Stimulated activated naive B cell treated with anti-CD40 and anti-IgM and Interleukin-4, amounts not matched to agents 10 μg/mL and 1 μg/mL and 100 μg/mL, for 72 hours (primary cell): ENCODE results near the gene YTHDC1.
"Not testable (repeated sequence)": the region's sequence is repeated elsewhere in the genome, so short reads cannot be mapped to it uniquely, and the experiment has no call there.

ENCODE experiments used
- ATAC-seq, 2 donors: fragments of 150-1000 bp; cut with Tn5 transposase; replicated peaks; 2 replicates each; pipeline ENCODE4 v1.10.0; 2021; ENCODE audit warnings: moderate library complexity in 1 of 2
- DNase-seq: peaks from one replicate; pipeline ENCODE4 v3.0.0; 2021
- H3K27ac Mint-ChIP-seq: one replicate; pipeline ENCODE4 v1.8.0; 2022; ENCODE audit warnings: mild to moderate bottlenecking, mixed read lengths
- H3K27me3 Mint-ChIP-seq, 2 donors: one replicate each; pipeline ENCODE4 v1.8.0; 2022; ENCODE audit warnings: mixed read lengths in 2 of 2
- H3K36me3 Mint-ChIP-seq, 2 donors: one replicate each; pipeline ENCODE4 v1.8.0; 2022; ENCODE audit warnings: mixed read lengths in 2 of 2, mild to moderate bottlenecking in 1 of 2
- H3K4me1 Mint-ChIP-seq, 2 donors: one replicate each; pipeline ENCODE4 v1.8.0; 2022; ENCODE audit warnings: mixed read lengths in 2 of 2, mild to moderate bottlenecking in 1 of 2
- H3K4me3 Mint-ChIP-seq, 2 donors: one replicate each; pipeline ENCODE4 v1.8.0; 2022; ENCODE audit warnings: mild to moderate bottlenecking in 2 of 2, mixed read lengths in 2 of 2, moderate library complexity in 1 of 2
- H3K9me3 Mint-ChIP-seq, 2 donors: one replicate each; pipeline ENCODE4 v1.8.0; 2022; ENCODE audit warnings: mixed read lengths in 2 of 2, mild to moderate bottlenecking in 1 of 2

YTHDC1 gene

DNA sequence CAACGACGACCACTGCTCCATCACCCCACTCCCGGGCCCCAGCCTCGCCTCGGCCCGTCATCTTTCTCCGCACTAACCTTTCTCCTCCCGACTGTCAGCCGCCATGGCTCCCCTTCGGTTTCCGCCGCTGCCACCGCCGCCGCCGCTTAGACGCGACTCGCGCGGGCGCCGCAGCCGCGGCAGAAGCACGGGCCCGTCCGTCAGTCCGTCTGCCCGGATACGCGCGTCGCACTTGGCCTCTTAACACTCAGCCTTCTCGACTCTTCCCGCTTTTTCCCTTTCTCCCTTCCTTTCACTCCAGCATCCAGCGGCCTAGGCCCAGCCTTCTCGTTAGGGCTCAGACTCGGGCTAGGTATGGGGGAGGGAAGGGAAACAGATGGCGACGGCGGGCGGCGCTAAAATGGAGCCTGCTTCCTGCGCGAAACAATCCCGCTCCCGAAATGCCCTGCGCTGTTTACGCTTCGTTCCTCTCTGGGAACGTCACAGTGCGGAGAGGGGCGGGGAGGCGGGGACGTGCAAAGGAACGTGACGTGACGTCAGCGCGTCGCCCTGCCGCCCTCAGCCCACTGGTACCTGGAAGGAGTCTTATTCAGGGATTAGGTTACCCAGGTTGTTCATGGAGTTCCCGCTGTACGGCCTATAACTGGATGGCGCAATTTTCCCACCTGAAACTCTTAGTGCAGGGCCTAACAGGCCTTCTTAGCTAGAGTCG, at the start of gene YTHDC1:
YTHDC1 (minus strand) TSS at position 442 of the 712 bp plus-strand sequence; CDS start at position 105, 337 bp downstream.
- H3K4me3 Mint-ChIP-seq = peak within 1 kb of the TSS; percentile 94 to 100
- peaks cover 13 to 14% of the 10 kb centered on the region in 2 donors for H3K36me3 Mint-ChIP-seq
- no peaks in the 10 kb centered on the region for H3K9me3 Mint-ChIP-seq
- peak; percentile 97 to 98 for ATAC-seq
- peak within 1 kb of the TSS; percentile 98 for H3K27ac Mint-ChIP-seq
- peak; percentile 92 for DNase-seq
- peaks cover 0 to 6% of the 10 kb centered on the region in 2 donors for H3K27me3 Mint-ChIP-seq
- peaks cover 9 to 32% of the 10 kb centered on the region in 2 donors for H3K4me1 Mint-ChIP-seq

GRCh38 chr4:68399306-68399705, 49.4 kb upstream of the YTHDC1 start:
- ATAC-seq (no peak), DNase-seq (no peak)
- Mint-ChIP-seq H3K27ac (no peak overlapping the region), H3K4me1 (no peaks in the 10 kb centered on the region), H3K36me3 (no peaks in the 10 kb centered on the region), H3K9me3 (no peaks in the 10 kb centered on the region), H3K4me3 (no peak overlapping the region), H3K27me3 (peaks cover 3 to 9% of the 10 kb centered on the region in 2 donors)

DNA sequence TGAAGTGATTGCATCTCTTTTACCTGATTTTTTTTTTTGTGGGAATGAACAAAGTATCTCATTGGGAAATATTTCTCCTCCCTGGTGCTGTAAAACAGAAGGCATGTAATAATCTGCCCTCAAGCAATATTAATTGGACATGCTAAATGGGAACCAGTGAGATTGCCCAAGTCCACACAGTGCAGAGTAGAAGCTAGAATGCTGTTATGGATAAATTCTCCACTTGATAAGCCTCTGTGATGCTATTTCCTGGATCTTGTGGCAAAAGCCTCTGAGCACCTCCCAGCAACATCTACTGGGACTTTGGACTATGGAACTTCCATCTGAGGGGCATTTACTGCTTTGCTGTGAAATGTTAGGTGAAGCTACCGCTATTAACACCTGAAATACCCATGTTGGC, 46.9 kb upstream of the YTHDC1 start:
- H3K4me1 Mint-ChIP-seq = no peaks in the 10 kb centered on the region
- no peak overlapping the region for H3K27ac Mint-ChIP-seq
- H3K4me3 Mint-ChIP-seq = no peak overlapping the region
- ATAC-seq (no peak), DNase-seq (no peak)
- no peaks in the 10 kb centered on the region for H3K9me3 Mint-ChIP-seq
- H3K36me3 Mint-ChIP-seq = no peaks in the 10 kb centered on the region
- H3K27me3 Mint-ChIP-seq = peaks cover 5 to 13% of the 10 kb centered on the region in 2 donors

- DNase-seq = no peak
- no peak for ATAC-seq
- no peaks in the 10 kb centered on the region for H3K9me3 Mint-ChIP-seq
- H3K27ac Mint-ChIP-seq = no peak overlapping the region
- H3K27me3 Mint-ChIP-seq = peaks cover 10 to 30% of the 10 kb centered on the region in 2 donors
- no peaks in the 10 kb centered on the region for H3K4me1 Mint-ChIP-seq
- no peak overlapping the region for H3K4me3 Mint-ChIP-seq
- H3K36me3 Mint-ChIP-seq = no peaks in the 10 kb centered on the region
Measured at GRCh38 chr4:68391436-68391835, 41.5 kb upstream of the YTHDC1 start.

GRCh38 chr4:68390205-68390935, 40.5 kb upstream of the YTHDC1 start:
- Mint-ChIP-seq H3K27me3 (peaks cover 17 to 37% of the 10 kb centered on the region in 2 donors), H3K9me3 (no peaks in the 10 kb centered on the region), H3K36me3 (no peaks in the 10 kb centered on the region), H3K4me3 (no peak overlapping the region), H3K4me1 (no peaks in the 10 kb centered on the region), H3K27ac (no peak overlapping the region)
- DNase-seq = no peak
- no peak for ATAC-seq

- not testable (repeated sequence) for ATAC-seq, H3K27ac Mint-ChIP-seq, DNase-seq
Measured at GRCh38 chr4:68389386-68389913, 39.6 kb upstream of the YTHDC1 start.

DNA sequence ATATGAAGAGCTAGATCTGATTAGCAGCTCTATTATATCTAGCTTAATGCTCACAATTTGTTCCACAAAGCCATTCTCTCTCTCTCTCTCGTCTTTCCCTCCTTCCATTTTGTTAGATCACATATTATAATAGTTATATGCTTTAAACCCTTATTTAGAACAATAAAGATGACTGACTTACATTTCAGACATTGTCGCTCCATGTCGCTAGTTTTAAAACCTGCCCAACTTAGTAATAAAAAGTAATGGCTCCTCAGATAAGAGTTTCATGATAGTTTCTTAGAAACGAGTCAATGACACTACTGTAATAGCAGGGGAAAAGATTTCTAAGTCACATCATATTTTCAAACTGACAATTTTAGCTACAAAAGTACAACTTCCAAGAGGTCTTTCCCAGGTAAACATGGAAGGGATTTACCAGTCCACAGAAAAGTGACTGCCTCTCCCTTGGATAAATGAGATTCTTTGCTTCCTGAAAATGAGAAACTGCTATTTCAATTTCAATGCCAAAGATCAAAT, 38.5 kb upstream of the YTHDC1 start:
- H3K4me1 Mint-ChIP-seq = peaks cover 0 to 2% of the 10 kb centered on the region in 2 donors
- H3K27me3 Mint-ChIP-seq = peaks cover 20 to 31% of the 10 kb centered on the region in 2 donors
- ATAC-seq (no peak), DNase-seq (no peak)
- H3K36me3 Mint-ChIP-seq = no peaks in the 10 kb centered on the region
- H3K4me3 Mint-ChIP-seq = no peak overlapping the region
- no peak overlapping the region for H3K27ac Mint-ChIP-seq
- H3K9me3 Mint-ChIP-seq = no peaks in the 10 kb centered on the region

More at GRCh38 chr4:68389386-68389913, 39.6 kb upstream of the YTHDC1 start:
- not testable (repeated sequence) for H3K4me1 Mint-ChIP-seq, H3K9me3 Mint-ChIP-seq, H3K36me3 Mint-ChIP-seq, H3K4me3 Mint-ChIP-seq
- peaks cover 17 to 36% of the 10 kb centered on the region in 2 donors for H3K27me3 Mint-ChIP-seq

DNA sequence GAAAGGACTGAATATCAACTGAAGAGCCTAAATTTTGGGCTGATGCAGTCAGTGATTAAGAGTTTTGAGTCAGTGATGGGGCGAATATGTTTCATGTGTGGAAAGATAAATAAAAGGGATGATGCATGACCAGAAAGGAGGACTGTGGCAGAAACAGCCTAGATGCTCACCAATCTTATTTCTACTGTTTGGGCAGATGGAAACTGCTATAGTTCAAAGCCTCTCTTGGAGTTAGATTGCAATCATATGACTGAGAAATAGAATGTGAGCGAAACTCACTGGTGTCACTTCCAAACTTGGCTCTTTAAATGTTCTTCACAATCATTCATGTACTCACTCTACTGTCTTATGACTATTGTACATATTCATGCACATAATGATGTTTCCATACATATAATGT, 35.4 kb upstream of the YTHDC1 start:
- H3K9me3 Mint-ChIP-seq = no peaks in the 10 kb centered on the region
- no peak for ATAC-seq

DNA sequence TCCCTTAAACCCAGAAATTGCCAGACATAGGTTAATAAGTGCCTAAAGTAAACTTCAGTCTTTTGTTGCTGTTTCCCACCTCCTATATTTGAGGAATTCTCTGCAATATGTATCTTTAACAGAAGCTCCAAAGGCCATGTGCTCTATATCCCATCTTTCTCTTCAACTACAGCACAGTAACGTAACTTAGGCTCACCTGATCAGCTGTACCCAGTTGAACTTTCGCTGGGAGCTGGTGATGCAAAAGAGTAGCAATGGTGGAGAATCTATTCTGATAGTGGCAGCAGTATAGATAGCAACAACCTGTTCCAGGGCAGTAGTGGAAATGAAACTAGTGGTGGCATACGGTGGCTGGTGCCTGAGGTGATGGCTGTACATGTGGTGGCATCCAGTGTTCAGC, 33.2 kb upstream of the YTHDC1 start:
- Mint-ChIP-seq H3K27ac (no peak overlapping the region), H3K4me3 (no peak overlapping the region)
- no peak for DNase-seq

More for the DNA sequence above, 35.4 kb upstream of the YTHDC1 start:
- Mint-ChIP-seq H3K36me3 (no peaks in the 10 kb centered on the region), H3K4me3 (no peak overlapping the region), H3K27me3 (peaks cover 20 to 33% of the 10 kb centered on the region in 2 donors), H3K27ac (no peak overlapping the region), H3K4me1 (peaks cover 0 to 2% of the 10 kb centered on the region in 2 donors)
- DNase-seq = no peak

GRCh38 chr4:68378226-68378625, 28.3 kb upstream of the YTHDC1 start:
- no peak overlapping the region for H3K27ac Mint-ChIP-seq
- DNase-seq (no peak), ATAC-seq (no peak)
- H3K4me3 Mint-ChIP-seq = no peak overlapping the region
- H3K4me1 Mint-ChIP-seq = peaks cover 7 to 10% of the 10 kb centered on the region in 2 donors
- peaks cover 7 to 16% of the 10 kb centered on the region in 2 donors for H3K27me3 Mint-ChIP-seq
- H3K9me3 Mint-ChIP-seq = no peaks in the 10 kb centered on the region
- no peaks in the 10 kb centered on the region for H3K36me3 Mint-ChIP-seq

More for the DNA sequence above, 33.2 kb upstream of the YTHDC1 start:
- no peak for ATAC-seq
- Mint-ChIP-seq H3K9me3 (no peaks in the 10 kb centered on the region), H3K4me1 (peaks cover 0 to 2% of the 10 kb centered on the region in 2 donors), H3K36me3 (no peaks in the 10 kb centered on the region), H3K27me3 (peaks cover 24 to 25% of the 10 kb centered on the region in 2 donors)

- Mint-ChIP-seq H3K4me3 (peak overlapping the region; percentile 85), H3K4me1 (peaks cover 7 to 10% of the 10 kb centered on the region in 2 donors), H3K9me3 (no peaks in the 10 kb centered on the region), H3K27ac (no peak overlapping the region), H3K36me3 (no peaks in the 10 kb centered on the region), H3K27me3 (peaks cover 7 to 16% of the 10 kb centered on the region in 2 donors)
- peak; percentile 80 to 85 for ATAC-seq
- peak; percentile 22 for DNase-seq
Measured at GRCh38 chr4:68375667-68376559, 26.0 kb upstream of the YTHDC1 start.

DNA sequence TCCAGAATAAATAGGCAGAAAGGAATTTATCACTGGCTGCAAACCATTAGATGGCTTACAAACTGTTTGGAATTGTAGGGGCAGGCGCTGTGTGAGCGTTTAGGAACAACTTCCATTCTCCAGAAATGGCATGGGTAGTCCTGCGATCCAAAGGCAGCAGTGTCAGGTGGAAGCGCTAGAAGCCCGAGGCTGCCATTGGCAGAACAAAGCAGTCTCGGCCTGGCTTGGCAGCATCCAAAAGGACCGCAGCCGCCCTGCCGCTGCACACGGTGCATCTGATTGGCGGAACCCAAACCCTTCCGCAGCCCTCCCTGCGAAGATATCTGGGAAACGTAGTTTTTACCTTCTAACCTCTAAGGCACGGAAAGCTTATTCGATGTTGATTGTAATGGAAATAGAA, 23.6 kb upstream of the YTHDC1 start:
- Mint-ChIP-seq H3K4me3 (peak overlapping the region; percentile 66 to 75), H3K4me1 (peaks cover 8 to 10% of the 10 kb centered on the region in 2 donors), H3K27ac (peak overlapping the region; percentile 31), H3K27me3 (peaks cover 0 to 7% of the 10 kb centered on the region in 2 donors), H3K9me3 (no peaks in the 10 kb centered on the region), H3K36me3 (no peaks in the 10 kb centered on the region)
- ATAC-seq = peak; percentile 93 to 96
- DNase-seq = peak; percentile 50

DNA sequence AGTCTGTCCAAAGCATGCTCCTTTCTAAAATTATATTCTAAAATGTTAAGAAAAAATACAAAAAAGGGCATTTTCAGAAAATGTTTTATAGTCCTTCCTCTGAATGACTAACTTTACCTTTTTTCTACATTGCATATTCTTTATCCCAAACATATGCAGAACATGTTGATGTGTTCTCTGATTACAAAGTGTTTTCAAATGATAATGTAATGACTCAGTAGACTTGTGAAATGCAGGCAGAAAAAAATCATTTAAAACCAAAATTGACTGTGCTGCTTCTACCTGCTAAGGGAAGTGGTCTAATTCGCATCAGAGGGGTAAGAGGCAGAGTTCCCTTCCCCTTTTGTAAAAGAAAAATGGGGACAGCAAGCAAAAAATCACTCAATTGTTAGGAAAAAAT, 22.7 kb upstream of the YTHDC1 start:
- H3K27me3 Mint-ChIP-seq = peaks cover 0 to 7% of the 10 kb centered on the region in 2 donors
- H3K4me3 Mint-ChIP-seq = no peak overlapping the region
- H3K9me3 Mint-ChIP-seq = no peaks in the 10 kb centered on the region
- DNase-seq = no peak
- H3K27ac Mint-ChIP-seq = no peak overlapping the region
- H3K36me3 Mint-ChIP-seq = no peaks in the 10 kb centered on the region
- no peak for ATAC-seq
- peaks cover 8 to 10% of the 10 kb centered on the region in 2 donors for H3K4me1 Mint-ChIP-seq
